Body of pancreas (tissue), 4 donors: ENCODE data around the gene SMAD2. TPM values are rescaled to one million over a fixed set of nuclear protein-coding genes. Genes with fewer than 3 reads are reported as not detected.
A peak's percentile ranks its signal among the peaks of the same experiment; 100 is the strongest.
"Not testable (repeated sequence)": the region's sequence is repeated elsewhere in the genome, so short reads cannot be mapped to it uniquely, and the experiment has no call there.

Experiments used
- ATAC-seq: fragments of 150-250 bp; one replicate; pipeline ENCODE4 v1.9.1; 2016
- DNase-seq, 4 donors: peaks; one replicate each; pipeline ENCODE4 v3.0.0-alpha.2; 2019
- H3K27ac ChIP-seq, 4 donors: fragments of 200-600 bp; sonication (generic); 1 replicate in 3 of 4; 2 replicates in 1 of 4; pipeline versions ENCODE4 v1.5.1 to v1.6.1; 2016 to 2019; ENCODE audit warnings: mild to moderate bottlenecking in 1 of 4, mixed read lengths in 1 of 4, moderate library complexity in 1 of 4
- H3K27me3 ChIP-seq, 2 donors: fragments of 200-600 bp; sonication (generic); one replicate each; pipeline ENCODE4 v1.6.0; 2016; ENCODE audit warnings: mild to moderate bottlenecking in 1 of 2
- H3K36me3 ChIP-seq, 2 donors: fragments of 200-600 bp; sonication (generic); replicated peaks in 1 of 2; 2 replicates each; pipeline ENCODE4 v1.5.1; 2016; ENCODE audit warnings: low read depth in 2 of 2; ENCODE audit not compliant: insufficient read depth in 1 of 2
- H3K4me1 ChIP-seq: fragments of 200-600 bp; sonication (generic); one replicate; pipeline ENCODE4 v1.6.0; 2016
- H3K4me3 ChIP-seq, 2 donors: fragments of 200-600 bp; sonication (generic); 1 replicate in 1 of 2; 2 replicates in 1 of 2; pipeline ENCODE4 v1.5.1; 2016 to 2019
- H3K9me3 ChIP-seq, 3 donors: fragments of 200-600 bp; sonication (generic); 1 replicate in 2 of 3; 2 replicates in 1 of 3; pipeline ENCODE4 v1.5.1; 2016
- CTCF ChIP-seq, 7 experiments: fragments of 450-650 bp in 4 of 7; fragments of 200-600 bp in 3 of 7; sonication (generic) in 3 of 7; IDR thresholded peaks; one replicate each; pipeline ENCODE4 v1.5.1; 2016 to 2019; ENCODE audit warnings: antibody characterized with exemption in 7 of 7
- POLR2A ChIP-seq, 3 donors: fragments of 450-650 bp; IDR thresholded peaks; one replicate each; pipeline ENCODE4 v1.6.1; 2016; ENCODE audit warnings: antibody characterized with exemption in 3 of 3, mild to moderate bottlenecking in 2 of 3
- WGBS, 2 donors: methylation state at CpG; one replicate each; pipeline ENCODE4 v1.1.5; 2017; 5-methylcytosine and 5-hydroxymethylcytosine counted together
- intact Hi-C: fragments of 100-400 bp; cut with DNase I; formaldehyde crosslinking; loops from one replicate; pipeline ENCODE4 v1.15.1; 2023
- total RNA-seq, 2 donors: library from RNA; depleted of rRNA; stranded (reverse); fragments of >200 nt; gene quantifications; one replicate each; pipeline ENCODE4 v1.1.0, GENCODE V29; 2016

The SMAD2 gene
- total RNA-seq, 2 donors from 2014 or later = 9.6 to 19.7 TPM

- 41 to 61% methylated on average over 9 of the region's 9 CpGs for WGBS, 2 donors
- no peak for TF ChIP-seq CTCF (IDR thresholded peaks at IDR 0.05)
- no peak for TF ChIP-seq POLR2A (IDR thresholded peaks at IDR 0.05)
- intact Hi-C loops = no loop called here
- ATAC-seq (peak; percentile 30), DNase-seq (peak in 1 of 4 donors; percentile 25)
- Histone ChIP-seq H3K4me3 (no peak overlapping the region), H3K36me3 (no peaks in the 10 kb centered on the region), H3K27me3 (no peaks in the 10 kb centered on the region), H3K27ac (no peak overlapping the region), H3K4me1 (peaks cover 5% of the 10 kb centered on the region), H3K9me3 (no peaks in the 10 kb centered on the region)
Measured at GRCh38 chr18:47968006-47968676, 37.7 kb upstream of the SMAD2 start.

DNA sequence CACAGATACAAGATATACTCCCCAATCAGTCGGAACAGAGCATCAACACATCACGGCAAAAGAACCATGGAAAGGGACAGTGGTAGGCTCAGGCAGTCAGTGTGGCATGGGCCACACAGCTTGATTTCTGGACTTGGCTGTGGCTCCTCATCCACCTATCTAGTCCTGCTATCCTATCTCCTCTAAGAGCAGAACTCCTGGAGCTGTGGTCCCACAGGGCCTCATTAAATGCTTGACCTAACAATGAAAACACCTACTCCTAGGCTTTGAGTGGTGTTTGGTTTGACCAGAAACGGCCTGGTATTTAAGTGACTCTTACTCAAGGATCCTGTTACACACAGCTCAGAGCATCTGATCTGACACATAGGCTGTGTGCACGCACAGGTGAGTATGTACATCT lies 33.6 kb upstream of the SMAD2 start:
- Histone ChIP-seq H3K4me1 (peaks cover 5% of the 10 kb centered on the region), H3K9me3 (peaks cover 0 to 9% (median 0%) of the 10 kb centered on the region in 3 donors), H3K27me3 (no peaks in the 10 kb centered on the region), H3K36me3 (no peaks in the 10 kb centered on the region), H3K27ac (no peak overlapping the region), H3K4me3 (no peak overlapping the region)
- ATAC-seq (no peak), DNase-seq (no peak)
- TF ChIP-seq POLR2A (IDR thresholded peaks at IDR 0.05) (no peak), CTCF (IDR thresholded peaks at IDR 0.05) (no peak)
- intact Hi-C loops = no loop called here
- 81 to 82% methylated on average over 4 of the region's 4 CpGs for WGBS, 2 donors

- H3K36me3 ChIP-seq, ATAC-seq, H3K27ac ChIP-seq, intact Hi-C loops, H3K4me1 ChIP-seq, H3K27me3 ChIP-seq, H3K4me3 ChIP-seq, DNase-seq, H3K9me3 ChIP-seq: not testable (repeated sequence)
- WGBS, 2 donors = 85 to 96% methylated on average over 7 of the region's 7 CpGs
Measured at GRCh38 chr18:47961003-47961402, 30.5 kb upstream of the SMAD2 start.

- no peak overlapping the region for H3K4me3 ChIP-seq
- peak in 3 of 4 donors; percentile 17 to 68 (median 42) for DNase-seq
- 63 to 66% methylated on average over 6 of the region's 6 CpGs for WGBS, 2 donors
- intact Hi-C loops = no loop called here
- no peaks in the 10 kb centered on the region for H3K36me3 ChIP-seq
- TF ChIP-seq CTCF (IDR thresholded peaks at IDR 0.05) = no peak
- TF ChIP-seq POLR2A (IDR thresholded peaks at IDR 0.05) = no peak
- no peaks in the 10 kb centered on the region for H3K9me3 ChIP-seq
- ATAC-seq = no peak
- no peaks in the 10 kb centered on the region for H3K4me1 ChIP-seq
- H3K27me3 ChIP-seq = no peaks in the 10 kb centered on the region
- peak overlapping the region in 1 of 4 donors; percentile 6 for H3K27ac ChIP-seq
Measured at GRCh38 chr18:47953471-47953931, 23.0 kb upstream of the SMAD2 start.

DNA sequence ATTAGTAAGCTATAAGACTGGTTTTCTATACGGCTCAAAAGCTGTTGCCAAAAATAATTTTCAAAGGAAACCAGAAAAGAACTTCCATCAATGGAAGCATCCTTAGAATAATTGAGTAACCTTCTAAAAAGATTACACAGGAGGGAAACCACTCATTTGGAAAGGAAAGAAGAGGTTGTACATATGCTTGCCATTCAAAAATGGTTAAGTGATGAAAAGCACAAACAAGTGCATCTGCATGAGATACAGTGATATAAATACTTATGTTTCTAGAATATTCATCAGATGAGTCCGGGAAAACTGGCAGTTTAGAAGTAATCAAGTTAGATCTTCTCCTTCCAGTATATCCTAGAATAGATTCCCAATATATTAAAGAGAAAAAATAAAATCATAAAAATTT lies 20.1 kb upstream of the SMAD2 start:
- H3K36me3 ChIP-seq = no peaks in the 10 kb centered on the region
- ATAC-seq (no peak), DNase-seq (no peak)
- no peaks in the 10 kb centered on the region for H3K9me3 ChIP-seq
- TF ChIP-seq CTCF (IDR thresholded peaks at IDR 0.05) (no peak), POLR2A (IDR thresholded peaks at IDR 0.05) (no peak)
- no peaks in the 10 kb centered on the region for H3K4me1 ChIP-seq
- no peak overlapping the region for H3K27ac ChIP-seq
- no peaks in the 10 kb centered on the region for H3K27me3 ChIP-seq
- intact Hi-C loops = no loop called here
- H3K4me3 ChIP-seq = no peak overlapping the region
- 71 to 76% methylated on average over 2 of the region's 2 CpGs for WGBS, 2 donors
